CD4-positive, alpha-beta T cell treated with Interferon gamma for 1 hour (primary cell): Measurements from ENCODE around the gene SLC25A23.

Source experiments
- DNase-seq: peaks from one replicate; pipeline ENCODE4 v3.0.0-alpha.2; 2020

Gene SLC25A23

GRCh38 chr19:6480848-6481415 lies 21.3 kb upstream of the SLC25A23 start:
- no peak for DNase-seq

GRCh38 chr19:6479836-6480398 lies 20.3 kb upstream of the SLC25A23 start:
- DNase-seq, result no peak

- no peak for DNase-seq
Observed at GRCh38 chr19:6478815-6479214, 19.2 kb upstream of the SLC25A23 start.

- DNase-seq, result no peak
Observed at GRCh38 chr19:6476896-6477431, 17.4 kb upstream of the SLC25A23 start.

GRCh38 chr19:6476155-6476895 lies 16.7 kb upstream of the SLC25A23 start:
- DNase-seq, result peak; percentile 44

- DNase-seq, result no peak
Observed at GRCh38 chr19:6475321-6476108, 15.9 kb upstream of the SLC25A23 start.

GRCh38 chr19:6473647-6474046 lies 14.1 kb upstream of the SLC25A23 start:
- no peak for DNase-seq

GRCh38 chr19:6472713-6473112 lies 13.1 kb upstream of the SLC25A23 start:
- no peak for DNase-seq

GRCh38 chr19:6471076-6471475 lies 11.5 kb upstream of the SLC25A23 start:
- no peak for DNase-seq

GRCh38 chr19:6470173-6470572 lies 10.6 kb upstream of the SLC25A23 start:
- no peak for DNase-seq

GRCh38 chr19:6467384-6467783 lies 7.8 kb upstream of the SLC25A23 start:
- DNase-seq, result no peak

- no peak for DNase-seq
Observed at GRCh38 chr19:6466526-6467248, 7.1 kb upstream of the SLC25A23 start.

GRCh38 chr19:6465663-6466062 lies 6.1 kb upstream of the SLC25A23 start:
- DNase-seq, result no peak

- no peak for DNase-seq
Observed at GRCh38 chr19:6465006-6465405, 5.4 kb upstream of the SLC25A23 start.

GRCh38 chr19:6464070-6464873 lies 4.7 kb upstream of the SLC25A23 start, which contains the start of gene CRB3:
CRB3 (plus strand) TSS chr19:6464271; CDS start chr19:6464702, 431 bp downstream.
- DNase-seq, result peak; percentile 57

- DNase-seq, result peak; percentile 94
Observed at GRCh38 chr19:6460099-6460884, 700 bp upstream of the SLC25A23 start.

- no peak for DNase-seq
Observed at GRCh38 chr19:6458695-6459261, 814 bp downstream of the SLC25A23 start.

- no peak for DNase-seq
Observed at GRCh38 chr19:6457958-6458694, 1.5 kb downstream of the SLC25A23 start.

- no peak for DNase-seq
Observed at GRCh38 chr19:6455924-6456323, 3.7 kb downstream of the SLC25A23 start.
